Measurements from ENCODE around the gene SPCS2. TPM values are rescaled to one million over a fixed set of nuclear protein-coding genes. Genes with fewer than 3 reads are reported as not detected.
"Not testable (repeated sequence)": the region's sequence is repeated elsewhere in the genome, so short reads cannot be mapped to it uniquely, and the experiment has no call there.

The SPCS2 gene
- polyA plus RNA-seq, 3 donors: 201 to 218 (median 218) TPM

DNA sequence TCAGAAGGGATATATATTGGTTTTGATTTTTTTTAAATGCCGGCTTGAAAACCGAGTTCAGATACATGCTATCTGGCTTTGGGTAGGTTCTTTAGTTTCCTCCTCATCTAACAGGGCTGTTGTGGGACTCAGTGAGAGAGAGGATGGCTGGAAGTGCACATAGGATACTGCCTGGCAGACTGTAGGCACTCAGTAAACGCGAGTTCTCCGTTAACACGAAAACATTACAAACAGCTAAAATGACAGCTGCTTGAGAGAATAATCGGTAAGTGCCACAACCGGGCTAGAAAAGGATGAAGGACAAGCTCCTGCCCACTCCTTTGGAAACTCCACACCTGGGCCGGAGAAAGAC, 544 bp upstream of the SPCS2 start:
- DNase-seq (ENCODE audit: low read depth in 3 of 3, low spot score in 2 of 3): peak in 1 of 3 donors; percentile 23

DNA sequence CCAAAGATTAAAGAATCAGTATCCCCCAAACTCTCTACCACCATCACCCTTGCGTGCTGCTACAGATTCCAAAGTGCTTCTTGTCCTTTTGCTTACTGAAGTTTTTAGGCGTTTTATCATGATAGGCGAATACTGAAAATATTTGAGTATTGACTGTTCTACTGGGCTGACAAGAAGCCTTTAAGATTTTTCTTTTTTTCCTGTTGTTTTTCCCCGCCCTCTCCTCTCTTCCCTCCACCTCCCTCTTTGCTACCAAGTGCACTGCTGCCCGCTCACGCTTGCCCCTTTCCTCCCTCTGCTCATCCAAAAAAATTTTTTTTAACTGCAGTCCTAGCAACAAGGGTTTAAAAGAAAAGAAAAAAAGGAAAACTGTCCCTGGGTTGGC, 679 bp downstream of the SPCS2 start:
- no peak for DNase-seq (ENCODE audit: low read depth in 3 of 3, low spot score in 2 of 3)

GRCh38 chr11:74950374-74950969, 1.4 kb downstream of the SPCS2 start:
- no peak for DNase-seq (ENCODE audit: low read depth in 3 of 3, low spot score in 2 of 3)

- no peak for DNase-seq (ENCODE audit: low read depth in 3 of 3, low spot score in 2 of 3)
Measured at GRCh38 chr11:74951226-74951625, 2.2 kb downstream of the SPCS2 start.

DNA sequence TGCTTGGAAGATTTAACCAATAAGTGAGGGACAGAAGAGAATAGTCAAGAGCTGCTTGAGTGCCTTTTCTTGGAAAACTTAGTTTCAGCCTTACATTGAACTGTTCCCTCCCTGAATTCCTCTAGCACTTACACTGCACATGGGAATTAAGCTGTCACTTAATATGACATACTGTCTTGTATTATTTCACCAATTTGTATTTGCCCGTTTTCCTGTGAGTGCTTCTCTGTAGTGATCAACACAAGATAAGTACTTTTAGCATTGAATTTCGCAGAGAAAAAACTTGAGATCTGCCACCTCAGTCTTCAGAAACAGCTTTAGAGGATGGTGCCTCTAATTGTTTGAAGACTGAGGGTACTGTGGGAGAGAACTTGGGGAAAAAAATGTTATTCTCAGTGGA, 3.7 kb downstream of the SPCS2 start:
- no peak for DNase-seq (ENCODE audit: low read depth in 3 of 3, low spot score in 2 of 3)

DNA sequence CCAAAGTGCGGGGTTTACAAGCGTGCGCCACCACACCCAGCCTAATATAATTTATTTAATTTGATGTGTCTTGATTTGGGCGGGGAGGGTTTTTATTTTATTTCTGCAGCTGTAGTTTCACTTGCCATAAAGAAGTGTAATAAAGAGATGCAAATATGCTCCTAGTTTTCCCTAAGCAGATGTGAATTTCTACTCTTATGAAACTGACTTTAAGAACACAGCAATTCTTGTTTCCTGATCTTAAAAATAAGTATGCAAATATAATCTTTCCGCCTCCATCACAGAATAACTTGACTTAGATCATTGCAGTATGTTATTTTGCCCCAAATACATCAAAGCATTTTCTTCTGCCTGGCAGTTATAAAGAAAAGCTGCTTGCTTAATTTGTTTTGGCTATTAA, 4.4 kb downstream of the SPCS2 start:
- no peak for DNase-seq (ENCODE audit: low read depth in 3 of 3, low spot score in 2 of 3)

DNA sequence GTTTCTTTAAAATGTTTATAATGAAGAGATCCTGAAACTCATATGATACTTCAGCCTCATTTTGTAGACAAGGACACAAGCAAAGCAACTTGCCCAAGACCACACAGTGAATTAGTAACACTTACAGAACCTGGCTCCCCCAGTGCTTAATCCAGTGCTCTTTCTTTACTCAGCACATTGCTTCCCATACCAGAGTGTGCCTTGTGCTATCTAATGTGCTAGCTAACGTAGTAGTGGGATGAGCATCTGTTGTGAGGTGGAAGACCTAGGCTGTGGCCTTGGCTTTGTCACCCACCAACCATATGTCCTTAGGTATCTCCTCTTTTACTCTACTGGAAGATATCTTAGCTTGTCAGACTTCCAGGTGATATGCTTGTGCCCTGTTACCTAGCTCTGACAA, 5.1 kb downstream of the SPCS2 start:
- DNase-seq (ENCODE audit: low read depth in 3 of 3, low spot score in 2 of 3): no peak

DNA sequence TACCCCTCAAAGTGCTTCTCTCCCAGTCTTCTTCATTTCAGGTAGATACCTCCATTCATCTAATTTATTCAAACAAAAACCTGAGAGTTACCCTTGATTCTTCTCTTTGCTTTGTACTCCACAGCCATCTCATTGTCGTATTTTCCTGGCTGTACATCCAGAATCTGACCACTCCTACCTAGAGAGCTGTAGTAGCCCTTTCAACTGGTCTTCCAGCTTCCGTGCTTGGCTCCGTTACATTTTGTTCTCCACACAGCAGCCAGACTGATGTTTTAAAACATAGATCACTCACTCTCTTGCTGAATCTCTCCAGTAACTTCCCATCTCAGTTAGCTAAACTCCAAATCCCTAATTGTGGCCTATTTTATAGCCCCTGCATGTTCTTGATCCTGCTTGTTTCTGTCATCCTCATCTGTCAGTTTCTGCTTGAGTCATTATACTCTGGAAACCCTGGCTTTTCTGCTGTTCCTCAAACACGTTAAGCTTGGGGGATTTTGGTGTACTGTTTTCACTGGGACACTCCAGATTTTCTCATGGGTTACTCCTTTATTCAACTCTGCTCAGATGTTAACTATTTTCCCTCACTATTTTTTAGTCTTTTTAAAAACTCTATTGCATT, 7.4 kb downstream of the SPCS2 start:
- DNase-seq (ENCODE audit: low read depth in 3 of 3, low spot score in 2 of 3): no peak

- no peak for DNase-seq (ENCODE audit: low read depth in 3 of 3, low spot score in 2 of 3)
Measured at GRCh38 chr11:74957937-74958629, 9.0 kb downstream of the SPCS2 start.

DNA sequence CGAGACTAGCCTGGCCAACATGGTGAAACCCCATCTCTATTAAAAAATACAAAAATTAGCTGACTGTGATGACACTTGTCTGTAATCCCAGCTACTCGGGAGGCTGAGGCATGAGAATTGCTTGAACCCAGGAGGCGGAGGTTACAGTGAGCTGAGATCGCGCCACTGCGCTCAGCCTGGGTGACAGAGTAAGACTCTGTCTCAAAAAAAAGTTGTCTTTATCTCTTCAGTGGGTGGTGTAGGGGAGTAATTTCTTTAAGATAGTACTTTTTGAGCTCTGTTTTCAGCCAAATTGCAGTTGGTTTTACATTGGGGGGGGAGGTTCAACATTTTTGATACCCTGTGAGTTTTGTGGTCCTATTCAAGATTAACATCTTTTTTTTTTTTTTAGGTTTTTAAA, 11.1 kb downstream of the SPCS2 start:
- not testable (repeated sequence) for DNase-seq (ENCODE audit: low read depth in 3 of 3, low spot score in 2 of 3)

GRCh38 chr11:74966651-74967050, 17.6 kb downstream of the SPCS2 start:
- DNase-seq (ENCODE audit: low read depth in 3 of 3, low spot score in 2 of 3): no peak

- no peak for DNase-seq (ENCODE audit: low read depth in 3 of 3, low spot score in 2 of 3)
Measured at GRCh38 chr11:74970852-74971395, 21.9 kb downstream of the SPCS2 start.

GRCh38 chr11:74971424-74971823, 22.4 kb downstream of the SPCS2 start:
- DNase-seq (ENCODE audit: low read depth in 3 of 3, low spot score in 2 of 3): no peak

GRCh38 chr11:74978041-74978440, 29.0 kb downstream of the SPCS2 start:
- DNase-seq (ENCODE audit: low read depth in 3 of 3, low spot score in 2 of 3): no peak

GRCh38 chr11:74980634-74981033, 31.6 kb downstream of the SPCS2 start:
- no peak for DNase-seq (ENCODE audit: low read depth in 3 of 3, low spot score in 2 of 3)

DNA sequence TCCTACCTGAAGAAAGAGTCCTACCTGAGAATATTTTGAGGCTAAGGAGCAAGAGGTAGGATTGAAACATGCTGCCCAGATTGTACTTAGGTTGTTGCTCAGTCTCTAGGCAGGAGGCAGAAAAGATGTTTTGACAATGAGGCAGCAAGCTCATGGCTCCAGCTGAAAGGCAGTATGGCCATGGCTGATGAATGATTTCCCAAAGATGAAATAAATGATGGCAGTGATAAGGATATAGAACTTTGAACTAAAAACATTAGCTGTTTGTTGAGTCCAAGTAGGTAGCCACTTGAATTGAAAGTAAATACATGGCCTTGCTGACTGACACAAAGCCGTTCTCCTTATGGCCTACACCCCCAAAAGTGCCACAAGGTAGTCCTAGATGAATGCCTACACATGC, 32.8 kb downstream of the SPCS2 start:
- DNase-seq (ENCODE audit: low read depth in 3 of 3, low spot score in 2 of 3): no peak

DNA sequence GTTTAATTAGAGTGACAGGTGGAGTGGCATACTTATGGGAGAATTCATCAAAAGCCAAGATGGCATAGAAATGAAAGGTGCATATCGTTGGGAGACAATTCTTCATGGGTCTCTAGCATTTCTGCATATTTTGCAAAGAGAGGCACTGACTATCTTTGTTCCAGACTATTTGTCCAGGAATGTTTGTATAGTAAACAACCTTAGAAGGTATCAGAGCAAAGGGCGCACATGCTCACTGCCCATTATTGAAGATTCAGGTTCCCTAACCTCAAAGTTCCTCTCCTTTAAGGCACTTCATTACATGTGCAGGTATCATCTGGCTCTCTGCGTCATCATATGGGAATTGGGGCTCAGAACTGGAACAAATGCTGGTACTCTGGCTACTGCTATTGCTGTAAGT, 35.0 kb downstream of the SPCS2 start:
- no peak for DNase-seq (ENCODE audit: low read depth in 3 of 3, low spot score in 2 of 3)

DNA sequence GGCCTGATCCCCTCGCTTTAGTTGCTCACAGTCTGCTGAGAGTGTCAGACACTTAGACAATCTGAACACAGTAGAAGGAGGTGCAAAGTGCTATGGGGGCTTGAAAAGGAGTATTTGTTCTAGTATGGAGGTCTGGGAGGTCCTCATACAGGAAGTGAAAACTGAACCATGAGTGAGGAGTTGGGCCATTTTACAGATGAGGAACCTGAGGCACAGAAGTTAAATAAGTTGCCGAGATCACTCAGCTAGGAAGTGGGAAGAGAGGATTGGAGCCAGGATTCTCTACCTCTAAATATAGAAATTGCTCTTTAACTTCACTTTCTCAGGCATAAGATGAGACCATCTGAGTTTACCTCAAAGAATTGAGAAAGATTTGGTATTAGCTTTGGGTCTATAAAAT, 35.7 kb downstream of the SPCS2 start:
- DNase-seq (ENCODE audit: low read depth in 3 of 3, low spot score in 2 of 3): no peak

- peak; percentile 36 to 40 (median 39) for DNase-seq (ENCODE audit: low read depth in 3 of 3, low spot score in 2 of 3)
Measured at GRCh38 chr11:74988541-74989259, 39.6 kb downstream of the SPCS2 start, which contains the start of gene NEU3. Gene NEU3, plus strand, starts transcription at chr11:74988933. Its CDS starts 128 bp downstream, at chr11:74989061.

GRCh38 chr11:74989260-74989638, 40.2 kb downstream of the SPCS2 start:
- peak in 1 of 3 donors; percentile 12 for DNase-seq (ENCODE audit: low read depth in 3 of 3, low spot score in 2 of 3)

GRCh38 chr11:74990150-74990549, 41.1 kb downstream of the SPCS2 start:
- not testable (repeated sequence) for DNase-seq (ENCODE audit: low read depth in 3 of 3, low spot score in 2 of 3)
